Neural cell (in vitro differentiated cells): ENCODE data around the gene OOSP1. TPM values are rescaled to one million over a fixed set of nuclear protein-coding genes. Genes with fewer than 3 reads are reported as not detected.

ENCODE experiments used
- H2AFZ ChIP-seq: fragments of 200-600, 300-800 bp; sonication (generic), shearing (Covaris generic); 2 replicates; pipeline ENCODE4 v1.6.0; 2014; ENCODE audit warnings: low read depth, mild to moderate bottlenecking, antibody characterized with exemption, low read length, moderate library complexity
- H3F3A ChIP-seq: fragments of 200-600 bp; shearing (Covaris generic); 2 replicates; pipeline ENCODE4 v1.6.1; 2016; ENCODE audit warnings: mild to moderate bottlenecking, moderate library complexity, mixed read lengths, antibody characterized with exemption, low read length; ENCODE audit not compliant: insufficient read depth, poor library complexity, severe bottlenecking
- H3K27ac ChIP-seq: fragments of 200-600, 300-800 bp; sonication (generic), shearing (Covaris generic); 2 replicates; pipeline ENCODE4 v1.5.1; 2014; ENCODE audit warnings: mild to moderate bottlenecking, low read length, moderate library complexity
- H3K27me3 ChIP-seq: fragments of 300-800, 200-600 bp; sonication (generic), shearing (Covaris generic); 2 replicates; pipeline ENCODE4 v1.6.0; 2014; ENCODE audit warnings: mild to moderate bottlenecking, low read depth, low read length, moderate library complexity; ENCODE audit not compliant: insufficient read depth
- H3K36me3 ChIP-seq: fragments of 300-800, 200-600 bp; sonication (generic), shearing (Covaris generic); 2 replicates; pipeline ENCODE4 v1.5.1; 2014; ENCODE audit warnings: mild to moderate bottlenecking, antibody characterized with exemption, low read length, moderate library complexity; ENCODE audit not compliant: insufficient read depth
- H3K4me2 ChIP-seq: fragments of 300-800, 200-600 bp; sonication (generic), shearing (Covaris generic); 2 replicates; pipeline ENCODE4 v1.6.0; 2014; ENCODE audit warnings: mild to moderate bottlenecking, low read length
- H3K4me3 ChIP-seq: fragments of 300-800, 200-600 bp; sonication (generic), shearing (Covaris generic); 2 replicates; pipeline ENCODE4 v1.5.1; 2014; ENCODE audit warnings: mild to moderate bottlenecking, low read length, moderate library complexity
- H3K79me2 ChIP-seq: fragments of 200-600 bp; shearing (Covaris generic); replicated peaks from 2 replicates; pipeline ENCODE4 v1.6.0; 2014; ENCODE audit warnings: mild to moderate bottlenecking, low read length, moderate library complexity; ENCODE audit not compliant: insufficient read depth
- H3K9ac ChIP-seq: fragments of 300-800, 200-600 bp; sonication (generic), shearing (Covaris generic); 2 replicates; pipeline ENCODE4 v1.6.1; 2016; ENCODE audit warnings: mild to moderate bottlenecking, low read length, mixed read lengths
- H3K9me2 ChIP-seq: fragments of 200-600 bp; shearing (Covaris generic); 2 replicates; pipeline ENCODE4 v1.6.1; 2016; ENCODE audit warnings: mild to moderate bottlenecking, low read length, mixed read lengths; ENCODE audit not compliant: insufficient read depth
- H3K9me3 ChIP-seq: fragments of 200-600, 300-800 bp; sonication (generic), shearing (Covaris generic); 2 replicates; pipeline ENCODE4 v1.6.1; 2016; ENCODE audit warnings: mild to moderate bottlenecking, mixed run types, low read length, moderate library complexity, mixed read lengths
- H4K20me1 ChIP-seq: fragments of 200-600 bp; shearing (Covaris generic); 2 replicates; pipeline ENCODE4 v1.6.1; 2016; ENCODE audit warnings: mild to moderate bottlenecking, mixed run types; ENCODE audit not compliant: insufficient read depth
- EP300 ChIP-seq: fragments of 450-650 bp; conservative IDR thresholded peaks from 2 replicates; pipeline ENCODE4 v1.6.1; 2014; ENCODE audit warnings: antibody characterized with exemption, mild to moderate bottlenecking, moderate library complexity; ENCODE audit not compliant: poor library complexity, severe bottlenecking
- EZH2 ChIP-seq: fragments of 200-600, 300-800 bp; shearing (Covaris generic), sonication (generic); IDR thresholded peaks from 2 replicates; pipeline ENCODE4 v1.6.1; 2014; ENCODE audit warnings: antibody characterized with exemption, low read length, borderline replicate concordance, mild to moderate bottlenecking; ENCODE audit not compliant: insufficient read depth, poor library complexity, severe bottlenecking
- MXI1 ChIP-seq: fragments of 450-650 bp; conservative IDR thresholded peaks from 2 replicates; pipeline ENCODE4 v1.6.1; 2014; ENCODE audit warnings: antibody characterized with exemption, mild to moderate bottlenecking; ENCODE audit not compliant: poor library complexity, severe bottlenecking
- POLR2AphosphoS5 ChIP-seq: IDR thresholded peaks from 2 replicates; pipeline ENCODE4 v1.6.1; 2012
- RAD21 ChIP-seq: fragments of 450-650 bp; conservative IDR thresholded peaks from 2 replicates; pipeline ENCODE4 v1.6.1; 2014; ENCODE audit warnings: antibody characterized with exemption, mild to moderate bottlenecking, moderate library complexity
- SMC3 ChIP-seq: fragments of 450-650 bp; conservative IDR thresholded peaks from 2 replicates; pipeline ENCODE4 v1.6.1; 2014; ENCODE audit warnings: antibody characterized with exemption, mild to moderate bottlenecking, moderate library complexity; ENCODE audit not compliant: poor library complexity
- TAF1 ChIP-seq: IDR thresholded peaks from 2 replicates; pipeline ENCODE4 v1.6.1; 2012; ENCODE audit warnings: low read depth
- polyA plus RNA-seq: library from polyadenylated mRNA; depleted of rRNA; stranded (reverse); fragments of >200 nt; gene quantifications from 2 replicates; pipeline ENCODE4 v1.2.3, GENCODE V29; 2014
- TF ChIP-seq, protein P1 (sequence below): fragments of 450-650 bp; IDR thresholded peaks from 2 replicates; pipeline ENCODE4 v1.5.1; 2014; ENCODE audit warnings: antibody characterized with exemption, mild to moderate bottlenecking, moderate library complexity; ENCODE audit not compliant: poor library complexity, severe bottlenecking
- TF ChIP-seq, protein P2 (sequence below): IDR thresholded peaks from 2 replicates; pipeline ENCODE4 v1.6.1; 2012; ENCODE audit warnings: borderline replicate concordance

OOSP1 gene
- polyA plus RNA-seq, 1 donor from 2014 or later = not detected

DNA sequence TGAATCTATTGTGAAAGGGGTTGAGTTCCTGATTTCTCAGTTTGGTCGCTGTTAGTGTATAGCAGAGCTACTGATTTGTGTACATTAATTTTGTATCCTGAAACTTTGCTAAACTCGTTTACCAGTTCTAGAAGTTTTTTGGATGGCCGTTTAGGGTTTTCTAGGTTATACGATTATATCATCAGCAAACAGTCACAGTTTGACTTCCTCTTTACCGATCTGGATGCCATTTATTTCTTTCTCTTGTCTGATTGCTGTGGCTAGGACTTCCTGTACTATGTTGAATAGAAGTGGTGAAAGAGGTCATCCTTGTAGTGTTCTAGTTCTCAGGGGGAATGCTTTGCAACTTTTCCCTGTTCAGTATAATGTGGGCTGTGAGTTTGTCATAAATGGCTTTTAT, 54.2 kb downstream of the OOSP1 start:
- Histone ChIP-seq H3K36me3 (no peaks in the 10 kb centered on the region), H3F3A (no peaks in the 10 kb centered on the region)

DNA sequence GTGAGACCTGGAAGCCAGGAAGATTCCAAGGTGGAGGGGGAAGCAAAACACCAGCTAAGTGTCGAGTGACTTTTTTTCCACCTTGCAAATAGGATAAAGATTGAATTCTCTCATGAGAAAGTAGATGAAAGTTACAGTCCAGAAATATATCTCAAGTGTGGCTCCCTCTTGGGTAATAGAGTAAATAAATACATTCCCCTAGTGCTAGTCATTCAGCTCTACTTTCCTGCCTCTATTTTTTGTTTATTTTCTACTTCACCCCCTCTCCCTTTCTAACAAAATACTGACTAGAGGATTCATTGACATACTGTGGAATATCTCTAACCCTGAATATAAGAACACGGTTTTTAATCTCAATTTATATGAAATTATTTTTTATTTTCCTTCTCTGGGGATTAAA, 59.6 kb downstream of the OOSP1 start:
- Histone ChIP-seq H3K27me3 (no peaks in the 10 kb centered on the region), H3K36me3 (no peaks in the 10 kb centered on the region), H3K4me2 (no peak overlapping the region), H3K27ac (no peak overlapping the region), H4K20me1 (no peaks in the 10 kb centered on the region), H3K9me3 (no peaks in the 10 kb centered on the region), H3K4me3 (no peak overlapping the region), H3F3A (no peaks in the 10 kb centered on the region), H3K9me2 (no peaks in the 10 kb centered on the region), H3K79me2 (no peaks in the 10 kb centered on the region), H2AFZ (no peak overlapping the region), H3K9ac (no peak overlapping the region)
- no peak for TF ChIP-seq EP300
- no peak for TF ChIP-seq TAF1

More for the DNA sequence above, 54.2 kb downstream of the OOSP1 start:
- Histone ChIP-seq H3K9me3 (no peaks in the 10 kb centered on the region), H3K4me3 (no peak overlapping the region), H3K27ac (no peak overlapping the region), H3K27me3 (no peaks in the 10 kb centered on the region), H3K4me2 (no peak overlapping the region), H3K79me2 (no peaks in the 10 kb centered on the region), H4K20me1 (no peaks in the 10 kb centered on the region), H2AFZ (no peak overlapping the region), H3K9me2 (no peaks in the 10 kb centered on the region), H3K9ac (no peak overlapping the region)
- TF ChIP-seq TAF1 (no peak), EP300 (no peak), SMC3 (no peak), EZH2 (no peak), RAD21 (no peak), MXI1 (no peak), POLR2AphosphoS5 (no peak)
- TF ChIP-seq, protein P1, sequence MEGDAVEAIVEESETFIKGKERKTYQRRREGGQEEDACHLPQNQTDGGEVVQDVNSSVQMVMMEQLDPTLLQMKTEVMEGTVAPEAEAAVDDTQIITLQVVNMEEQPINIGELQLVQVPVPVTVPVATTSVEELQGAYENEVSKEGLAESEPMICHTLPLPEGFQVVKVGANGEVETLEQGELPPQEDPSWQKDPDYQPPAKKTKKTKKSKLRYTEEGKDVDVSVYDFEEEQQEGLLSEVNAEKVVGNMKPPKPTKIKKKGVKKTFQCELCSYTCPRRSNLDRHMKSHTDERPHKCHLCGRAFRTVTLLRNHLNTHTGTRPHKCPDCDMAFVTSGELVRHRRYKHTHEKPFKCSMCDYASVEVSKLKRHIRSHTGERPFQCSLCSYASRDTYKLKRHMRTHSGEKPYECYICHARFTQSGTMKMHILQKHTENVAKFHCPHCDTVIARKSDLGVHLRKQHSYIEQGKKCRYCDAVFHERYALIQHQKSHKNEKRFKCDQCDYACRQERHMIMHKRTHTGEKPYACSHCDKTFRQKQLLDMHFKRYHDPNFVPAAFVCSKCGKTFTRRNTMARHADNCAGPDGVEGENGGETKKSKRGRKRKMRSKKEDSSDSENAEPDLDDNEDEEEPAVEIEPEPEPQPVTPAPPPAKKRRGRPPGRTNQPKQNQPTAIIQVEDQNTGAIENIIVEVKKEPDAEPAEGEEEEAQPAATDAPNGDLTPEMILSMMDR = no peak
- TF ChIP-seq, protein P2, sequence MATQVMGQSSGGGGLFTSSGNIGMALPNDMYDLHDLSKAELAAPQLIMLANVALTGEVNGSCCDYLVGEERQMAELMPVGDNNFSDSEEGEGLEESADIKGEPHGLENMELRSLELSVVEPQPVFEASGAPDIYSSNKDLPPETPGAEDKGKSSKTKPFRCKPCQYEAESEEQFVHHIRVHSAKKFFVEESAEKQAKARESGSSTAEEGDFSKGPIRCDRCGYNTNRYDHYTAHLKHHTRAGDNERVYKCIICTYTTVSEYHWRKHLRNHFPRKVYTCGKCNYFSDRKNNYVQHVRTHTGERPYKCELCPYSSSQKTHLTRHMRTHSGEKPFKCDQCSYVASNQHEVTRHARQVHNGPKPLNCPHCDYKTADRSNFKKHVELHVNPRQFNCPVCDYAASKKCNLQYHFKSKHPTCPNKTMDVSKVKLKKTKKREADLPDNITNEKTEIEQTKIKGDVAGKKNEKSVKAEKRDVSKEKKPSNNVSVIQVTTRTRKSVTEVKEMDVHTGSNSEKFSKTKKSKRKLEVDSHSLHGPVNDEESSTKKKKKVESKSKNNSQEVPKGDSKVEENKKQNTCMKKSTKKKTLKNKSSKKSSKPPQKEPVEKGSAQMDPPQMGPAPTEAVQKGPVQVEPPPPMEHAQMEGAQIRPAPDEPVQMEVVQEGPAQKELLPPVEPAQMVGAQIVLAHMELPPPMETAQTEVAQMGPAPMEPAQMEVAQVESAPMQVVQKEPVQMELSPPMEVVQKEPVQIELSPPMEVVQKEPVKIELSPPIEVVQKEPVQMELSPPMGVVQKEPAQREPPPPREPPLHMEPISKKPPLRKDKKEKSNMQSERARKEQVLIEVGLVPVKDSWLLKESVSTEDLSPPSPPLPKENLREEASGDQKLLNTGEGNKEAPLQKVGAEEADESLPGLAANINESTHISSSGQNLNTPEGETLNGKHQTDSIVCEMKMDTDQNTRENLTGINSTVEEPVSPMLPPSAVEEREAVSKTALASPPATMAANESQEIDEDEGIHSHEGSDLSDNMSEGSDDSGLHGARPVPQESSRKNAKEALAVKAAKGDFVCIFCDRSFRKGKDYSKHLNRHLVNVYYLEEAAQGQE = no peak

DNA sequence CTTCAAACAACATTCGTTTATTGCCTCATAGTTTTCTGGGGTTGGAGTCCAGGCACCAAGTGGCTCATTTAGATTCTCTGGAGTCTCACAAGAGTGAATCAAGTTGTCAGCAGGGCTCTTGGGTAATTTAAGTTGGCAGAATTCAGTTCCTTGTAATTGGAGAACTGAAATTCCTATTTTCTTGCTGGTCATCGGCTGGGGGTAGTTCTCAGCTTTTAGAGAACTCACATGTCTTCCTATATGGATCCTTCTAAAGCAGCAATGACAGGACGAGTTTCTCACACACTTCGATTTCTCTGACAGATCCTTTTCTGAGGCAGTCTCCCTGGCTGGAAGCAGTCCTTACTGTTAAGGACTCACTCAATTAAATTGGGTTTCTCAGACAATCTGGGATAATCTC, 61.5 kb downstream of the OOSP1 start:
- Histone ChIP-seq H4K20me1 (no peaks in the 10 kb centered on the region), H3K9ac (no peak overlapping the region), H3K36me3 (no peaks in the 10 kb centered on the region), H3K9me2 (no peaks in the 10 kb centered on the region), H3K27ac (no peak overlapping the region), H3K4me3 (no peak overlapping the region), H3F3A (no peaks in the 10 kb centered on the region), H2AFZ (no peak overlapping the region), H3K9me3 (no peaks in the 10 kb centered on the region), H3K79me2 (no peaks in the 10 kb centered on the region), H3K4me2 (no peak overlapping the region), H3K27me3 (no peaks in the 10 kb centered on the region)
- no peak for TF ChIP-seq RAD21
- TF ChIP-seq TAF1 = no peak
- TF ChIP-seq, protein P1 = no peak
- TF ChIP-seq EZH2 = no peak
- no peak for TF ChIP-seq POLR2AphosphoS5
